Ecto neural progenitor cell (in vitro differentiated cells): Measurements from ENCODE around the gene MED27.

Experiments used
- DNase-seq: peaks from one replicate; pipeline ENCODE4 v3.0.0-alpha.2; 2018; ENCODE audit warnings: low spot score

Gene MED27

DNA sequence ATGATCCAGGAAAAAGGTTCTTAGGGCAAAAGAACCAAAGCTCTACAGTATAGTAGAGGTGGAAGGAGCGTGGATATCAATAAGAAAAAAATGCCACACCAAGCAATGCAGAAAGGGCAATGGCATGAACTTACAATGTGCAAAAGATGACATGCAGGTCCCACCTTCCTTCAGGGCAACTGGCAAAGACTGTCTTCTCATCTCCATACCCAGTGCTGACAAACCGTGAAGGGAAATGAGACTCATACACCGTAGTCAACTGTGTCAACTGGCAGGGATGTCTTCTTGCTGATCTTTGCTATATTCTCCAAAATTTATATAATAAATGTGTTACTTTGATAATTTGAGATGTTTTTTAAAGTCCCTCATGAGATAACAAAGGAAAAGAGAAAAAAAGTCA is 36.0 kb downstream of the MED27 start:
- DNase-seq = no peak

- DNase-seq = no peak
Observed at GRCh38 chr9:132042324-132042723, 37.3 kb downstream of the MED27 start.

GRCh38 chr9:132041798-132042197 is 37.9 kb downstream of the MED27 start:
- DNase-seq = no peak

- no peak for DNase-seq
Observed at GRCh38 chr9:132040808-132041207, 38.9 kb downstream of the MED27 start.

- no peak for DNase-seq
Observed at GRCh38 chr9:132040246-132040645, 39.4 kb downstream of the MED27 start.

DNA sequence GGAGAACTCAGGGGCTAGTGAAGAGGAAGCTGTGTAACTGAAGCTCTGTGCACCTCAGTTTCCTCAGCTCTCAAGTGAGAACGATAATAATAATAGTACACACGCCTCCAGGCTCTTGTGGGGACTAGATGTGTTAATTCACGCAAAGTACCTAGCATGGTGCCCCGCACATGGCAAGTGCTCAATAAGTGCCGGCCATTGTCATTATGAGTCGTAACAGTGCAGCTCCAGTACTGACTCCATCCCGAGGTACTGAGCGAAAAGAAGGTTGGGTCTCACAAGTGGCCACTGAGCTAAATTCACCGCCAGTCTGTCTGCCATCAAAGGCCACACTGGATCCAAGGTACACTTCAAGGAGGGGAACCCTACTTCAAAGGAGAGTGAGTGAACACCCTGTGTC is 40.4 kb downstream of the MED27 start:
- DNase-seq = no peak

- DNase-seq = no peak
Observed at GRCh38 chr9:132037458-132037857, 42.2 kb downstream of the MED27 start.

- DNase-seq = no peak
Observed at GRCh38 chr9:132036521-132036920, 43.1 kb downstream of the MED27 start.

DNA sequence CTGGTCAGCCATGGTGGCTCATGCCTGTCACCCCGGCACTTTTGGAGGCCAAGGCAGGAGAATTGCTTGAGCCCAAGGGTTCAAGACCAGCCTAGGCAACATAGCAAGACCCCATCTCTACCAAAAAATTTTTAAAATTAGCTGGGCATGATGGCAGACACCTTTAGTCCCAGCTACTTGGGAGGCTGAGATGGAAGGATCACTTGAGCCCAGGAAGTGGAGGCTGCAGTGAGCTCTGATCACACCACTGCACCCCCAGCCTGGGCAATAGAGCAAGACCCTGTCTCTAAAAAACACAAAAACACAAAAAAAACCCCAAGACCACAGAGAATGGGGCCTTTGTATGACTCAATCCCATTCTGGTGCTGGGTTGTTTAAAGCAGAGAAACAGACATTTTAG is 44.0 kb downstream of the MED27 start:
- no peak for DNase-seq

DNA sequence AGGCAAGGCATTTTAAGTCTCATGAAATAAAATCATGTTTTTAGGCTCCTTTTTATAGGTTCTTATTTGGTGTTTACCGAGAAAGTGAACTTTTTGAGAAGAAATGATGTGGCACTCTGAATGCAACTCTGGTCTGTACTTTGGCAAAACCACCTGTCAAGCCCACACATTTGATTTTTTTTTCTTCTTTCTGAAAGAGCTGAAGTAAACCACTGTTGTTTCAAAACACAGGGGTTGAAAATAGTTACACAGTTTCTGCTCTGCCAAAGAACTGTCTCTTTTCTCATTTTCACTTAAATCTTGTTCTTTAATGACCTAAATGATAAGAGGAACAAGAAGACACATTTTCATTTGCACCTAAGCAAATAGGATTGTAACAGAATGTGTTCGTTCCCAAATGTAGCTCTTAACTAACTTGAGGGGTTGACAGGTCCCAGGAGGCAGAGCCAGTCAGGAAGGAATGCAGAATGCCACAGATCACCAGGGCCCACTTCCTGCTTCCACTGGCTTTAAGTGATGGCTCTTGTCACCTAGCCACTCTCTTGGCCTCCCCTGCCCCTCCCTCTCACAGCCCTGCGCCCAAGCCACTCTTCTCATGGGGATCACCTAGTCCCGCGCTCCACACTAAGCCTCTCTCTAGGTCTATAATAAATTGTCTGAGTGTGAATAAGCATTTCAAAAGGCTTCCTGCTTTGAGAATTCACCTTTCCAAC is 47.3 kb downstream of the MED27 start:
- no peak for DNase-seq

- no peak for DNase-seq
Observed at GRCh38 chr9:132031467-132032237, 48.0 kb downstream of the MED27 start.

DNA sequence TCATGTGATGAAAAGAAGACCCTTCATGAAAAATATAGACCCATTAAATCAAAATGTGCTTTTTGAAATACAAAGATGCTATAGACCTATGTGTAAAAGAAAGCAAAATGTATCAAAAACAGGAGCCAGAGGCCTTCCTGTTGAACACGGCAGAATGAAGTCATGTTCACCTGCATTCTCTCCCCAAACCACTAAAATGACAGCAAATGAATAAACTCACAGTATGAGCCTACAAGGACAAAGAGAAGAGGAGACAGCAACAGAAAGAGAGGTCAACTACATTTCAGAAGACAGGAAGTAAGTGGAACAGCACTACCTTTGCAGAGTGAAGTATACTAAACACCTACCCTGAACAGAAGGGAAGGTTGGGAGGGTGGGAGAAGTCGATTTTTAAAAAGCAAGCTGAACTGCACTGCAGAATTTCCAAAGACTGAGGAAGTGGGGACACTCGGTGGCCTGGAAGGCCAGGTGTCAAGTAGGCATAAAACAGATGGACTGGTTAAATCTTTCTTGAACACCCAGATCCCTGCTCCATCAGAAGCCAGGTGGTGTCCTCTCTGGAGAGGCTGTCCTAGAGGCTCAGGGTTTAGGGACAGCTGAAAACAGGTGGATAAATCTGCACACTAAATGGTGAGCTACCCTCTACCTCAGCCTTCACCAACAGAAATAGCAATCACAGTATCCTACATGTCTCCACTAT is 48.9 kb downstream of the MED27 start:
- DNase-seq = no peak

DNA sequence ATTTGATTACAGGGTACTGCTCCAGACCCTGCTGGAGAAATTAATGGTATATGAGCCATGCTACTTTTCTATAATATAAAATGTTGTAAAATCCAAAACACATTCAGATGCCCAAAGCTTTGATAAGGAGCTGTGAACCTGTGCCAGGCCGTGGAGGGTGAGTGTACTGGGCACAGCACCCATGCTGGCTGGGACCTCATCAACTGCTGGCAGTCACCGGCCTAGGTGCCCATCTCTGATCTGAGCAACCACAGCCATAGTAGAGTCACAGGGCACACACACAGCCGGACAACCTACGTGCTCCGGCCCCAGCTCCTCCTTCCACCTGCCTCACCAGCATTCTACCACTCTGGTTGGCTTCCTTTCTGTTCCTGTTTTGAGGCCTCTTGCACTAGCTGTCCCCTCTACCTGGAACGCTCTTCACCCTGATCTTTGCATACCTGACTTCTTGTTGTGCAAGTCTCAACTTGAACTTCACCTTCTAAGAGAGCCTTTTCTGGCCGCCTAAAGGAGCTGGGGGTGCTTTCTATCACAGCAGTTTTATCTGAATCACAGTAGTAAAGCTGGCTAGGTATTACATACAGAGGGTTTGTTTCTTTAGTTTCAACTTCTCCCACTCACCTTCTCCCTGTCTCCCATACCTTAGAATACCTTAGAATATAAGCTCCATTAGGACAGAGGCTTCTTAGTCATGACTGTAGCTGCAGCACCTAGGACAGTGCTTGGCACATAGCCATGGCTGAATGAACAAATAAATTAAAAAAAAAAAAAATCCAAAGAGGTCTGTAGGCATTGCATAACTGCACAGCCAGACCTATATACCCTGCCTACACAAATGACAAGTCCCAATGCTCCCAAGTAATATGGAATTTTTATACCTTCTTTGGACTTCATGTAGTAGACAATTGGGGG is 51.7 kb downstream of the MED27 start:
- no peak for DNase-seq

- DNase-seq = no peak
Observed at GRCh38 chr9:132026932-132027585, 52.6 kb downstream of the MED27 start.

GRCh38 chr9:132025766-132026165 is 53.9 kb downstream of the MED27 start:
- DNase-seq = no peak

- DNase-seq = no peak
Observed at GRCh38 chr9:132024589-132024988, 55.1 kb downstream of the MED27 start.

DNA sequence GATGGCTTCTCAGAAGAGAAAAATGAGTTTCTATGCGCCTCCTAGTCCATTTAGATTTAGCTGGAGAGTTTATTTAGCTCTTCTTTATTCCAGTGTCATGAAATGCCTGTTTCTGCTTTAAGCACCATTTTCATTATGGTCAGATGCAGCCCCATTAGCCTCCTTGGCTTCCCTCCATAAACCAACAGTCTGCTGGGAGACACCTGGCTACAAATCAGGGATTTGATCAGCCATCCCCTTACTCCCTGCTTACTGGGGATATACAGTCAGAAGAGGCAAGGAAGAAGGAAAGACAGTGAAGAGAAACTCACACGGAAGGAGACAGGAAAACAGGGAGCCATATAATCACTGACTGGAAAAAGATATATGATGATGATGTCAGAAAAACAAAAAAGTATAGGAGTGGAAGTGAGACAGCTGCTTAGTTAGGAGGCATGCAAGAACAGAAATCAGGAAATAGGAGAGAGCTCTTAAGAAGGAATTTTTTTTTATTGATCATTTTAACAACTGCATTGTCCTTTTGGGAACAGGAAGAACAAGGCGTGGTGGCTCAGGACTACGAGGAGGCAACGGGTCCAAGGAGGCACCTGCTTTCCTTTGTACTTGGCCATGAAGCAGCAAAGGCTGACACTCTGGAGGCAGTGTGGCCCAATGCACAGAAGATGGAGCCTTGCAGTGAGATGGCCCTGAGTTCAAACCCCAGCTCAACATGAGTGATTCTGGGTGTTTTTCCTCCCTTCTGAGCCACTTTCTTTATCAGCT is 56.1 kb downstream of the MED27 start:
- no peak for DNase-seq

DNA sequence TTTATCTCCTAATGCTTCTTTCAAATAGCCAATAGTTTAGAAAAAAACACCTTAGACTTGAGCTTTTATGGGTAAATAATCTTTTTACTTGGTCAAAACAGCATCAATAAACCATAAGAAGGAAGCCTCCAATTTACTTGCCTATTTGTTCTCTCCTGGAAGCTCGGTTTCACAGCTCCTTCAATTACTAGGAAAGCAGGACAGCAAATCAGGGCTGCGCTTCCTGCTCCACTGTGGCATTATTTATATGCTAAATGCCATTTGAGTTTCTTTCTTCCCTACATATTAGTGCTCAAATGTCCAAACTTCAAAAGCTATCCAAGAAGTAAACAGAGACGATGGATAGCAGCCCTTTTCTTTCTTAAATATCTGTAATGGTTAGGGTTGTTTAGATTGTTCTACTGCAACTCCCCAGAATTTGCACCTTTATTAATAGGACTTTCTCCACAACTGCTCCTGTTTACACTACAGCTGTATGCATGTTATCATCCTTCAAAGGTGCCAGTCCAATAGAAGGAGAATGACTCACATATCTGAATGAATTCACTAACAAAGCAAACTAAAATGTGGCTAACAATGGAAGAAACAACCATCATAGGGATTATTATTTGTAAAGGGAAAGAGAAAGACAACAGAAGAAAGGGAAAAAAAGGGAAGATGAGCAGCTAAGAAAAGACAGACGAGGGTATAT is 58.7 kb downstream of the MED27 start:
- DNase-seq = no peak

- no peak for DNase-seq
Observed at GRCh38 chr9:132020272-132020671, 59.4 kb downstream of the MED27 start.

- no peak for DNase-seq
Observed at GRCh38 chr9:132019702-132020101, 60.0 kb downstream of the MED27 start.
